Caco-2 (cell line): ENCODE data around the gene CLINT1. TPM values are rescaled to one million over a fixed set of nuclear protein-coding genes. Genes with fewer than 3 reads are reported as not detected.

Experiments
- BruUV-seq: library from RNA; stranded (reverse); fragments of 400-500 nt; replicated peaks from 2 replicates; lab custom pipeline; 2021; lab: Mats Ljungman, UMichigan
- CTCF ChIA-PET: fragments of 300-600 bp; sonication (Branson Sonifier 250); formaldehyde crosslinking; loops from one replicate; lab custom pipeline; 2022; ENCODE audit warnings: antibody characterized with exemption; lab: Charles Lee
- POLR2A ChIA-PET: fragments of 300-600 bp; sonication (Branson Sonifier 250); formaldehyde crosslinking; loops from one replicate; lab custom pipeline; 2022; ENCODE audit warnings: antibody characterized with exemption; lab: Charles Lee
- DNase-seq, 2 experiments: peaks; one replicate each; pipeline versions ENCODE4 v3.0.0 to v3.0.0-alpha.2; 2020 to 2022
- H3K27me3 ChIP-seq: replicated peaks from 2 replicates; pipeline ENCODE4 v1.6.0; 2011; ENCODE audit warnings: low read length; ENCODE audit not compliant: control insufficient read depth, insufficient read depth
- H3K36me3 ChIP-seq: 2 replicates; pipeline ENCODE4 v1.5.1; 2011; ENCODE audit warnings: low read length; ENCODE audit not compliant: control insufficient read depth, insufficient read depth
- H3K4me1 ChIP-seq: fragments of 250-450 bp; sonication (Bioruptor Pico); 2 replicates; pipeline ENCODE4 v1.5.1; 2020; ENCODE audit warnings: mild to moderate bottlenecking
- H3K4me3 ChIP-seq: 2 replicates; pipeline ENCODE4 v1.5.1; 2011; ENCODE audit warnings: low read depth, mild to moderate bottlenecking, control low read depth, low read length
- H3K9me3 ChIP-seq: fragments of 250-450 bp; sonication (Bioruptor Pico); 2 replicates; pipeline ENCODE4 v1.5.1; 2020; ENCODE audit warnings: mild to moderate bottlenecking, moderate library complexity
- H3K27ac Mint-ChIP-seq: one replicate; pipeline ENCODE4 v1.8.0; 2022; ENCODE audit warnings: mixed read lengths; ENCODE audit not compliant: unreplicated experiment
- H3K27me3 Mint-ChIP-seq: one replicate; pipeline ENCODE4 v1.8.0; 2022; ENCODE audit warnings: mixed read lengths; ENCODE audit not compliant: insufficient read depth, unreplicated experiment
- H3K36me3 Mint-ChIP-seq: one replicate; pipeline ENCODE4 v1.8.0; 2022; ENCODE audit warnings: mild to moderate bottlenecking, mixed read lengths; ENCODE audit not compliant: insufficient read depth, unreplicated experiment
- H3K4me1 Mint-ChIP-seq: one replicate; pipeline ENCODE4 v1.8.0; 2022; ENCODE audit warnings: low read depth, mixed read lengths; ENCODE audit not compliant: unreplicated experiment
- H3K4me3 Mint-ChIP-seq: one replicate; pipeline ENCODE4 v1.8.0; 2022; ENCODE audit warnings: mild to moderate bottlenecking, moderate library complexity, mixed read lengths; ENCODE audit not compliant: unreplicated experiment
- H3K9me3 Mint-ChIP-seq: one replicate; pipeline ENCODE4 v1.8.0; 2022; ENCODE audit warnings: mixed read lengths; ENCODE audit not compliant: unreplicated experiment
- CTCF ChIP-seq, 2 experiments: fragments of 200-600 bp in 1 of 2; IDR thresholded peaks; 1 replicate in 1 of 2; 2 replicates in 1 of 2; pipeline versions ENCODE4 v1.5.1 to v1.8.0; 2011 to 2022; ENCODE audit warnings: antibody characterized with exemption in 1 of 2, control low read depth in 1 of 2, inconsistent platforms in 1 of 2, low read depth in 1 of 2, low read length in 1 of 2, mild to moderate bottlenecking in 1 of 2, moderate library complexity in 1 of 2; ENCODE audit not compliant: insufficient read depth in 1 of 2, severe bottlenecking in 1 of 2, unreplicated experiment in 1 of 2
- intact Hi-C: fragments of 100-400 bp; cut with micrococcal nuclease; formaldehyde crosslinking; loops from one replicate; pipeline ENCODE4 v1.10.0; 2022; ENCODE audit not compliant: unreplicated experiment
- total RNA-seq: library from RNA; stranded (reverse); gene quantifications from 2 replicates; pipeline ENCODE4 v1.2.3, GENCODE V29; 2022

The CLINT1 gene
- total RNA-seq, 1 experiment from 2014 or later, result 88.7 TPM

DNA sequence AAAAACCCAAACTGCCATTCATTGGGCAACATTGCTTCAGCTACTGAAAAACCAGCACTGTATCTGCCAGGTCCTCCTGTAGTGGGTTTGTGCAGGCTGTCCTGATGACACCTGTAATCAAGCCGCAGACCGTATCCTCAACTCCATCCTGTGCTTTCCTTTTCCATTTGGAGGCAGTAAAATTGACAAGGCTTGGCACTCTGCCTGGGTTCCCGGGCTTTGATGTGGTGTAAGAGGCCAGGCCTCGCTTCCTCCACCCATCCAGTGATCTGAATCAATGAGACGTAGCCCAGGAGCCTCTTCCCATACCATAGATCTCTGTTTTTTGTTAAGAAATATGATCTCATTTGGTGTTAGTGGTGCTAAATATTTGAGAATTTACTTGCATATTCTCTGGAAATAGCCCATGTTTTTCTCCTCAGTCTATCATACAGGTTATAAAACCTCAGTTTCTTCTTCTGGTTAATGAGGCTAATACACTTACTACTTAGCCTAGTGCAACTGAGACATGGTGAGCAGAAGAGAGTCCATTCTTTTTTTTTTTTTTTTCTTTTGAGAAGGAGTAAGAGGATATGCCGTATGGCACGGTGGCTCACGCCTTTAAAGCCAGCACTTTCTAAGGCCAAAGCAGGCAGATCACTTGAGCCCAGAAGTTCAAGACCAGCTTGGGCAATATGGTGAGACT lies 80.7 kb downstream of the CLINT1 start:
- Histone ChIP-seq H3K4me3 (no peak overlapping the region), H3K9me3 (no peaks in the 10 kb centered on the region), H3K36me3 (no peaks in the 10 kb centered on the region), H3K4me1 (no peaks in the 10 kb centered on the region), H3K27me3 (no peaks in the 10 kb centered on the region)
- Mint-ChIP-seq H3K36me3 (peaks cover 6% of the 10 kb centered on the region), H3K9me3 (no peaks in the 10 kb centered on the region), H3K4me3 (no peak overlapping the region), H3K27ac (no peak overlapping the region), H3K4me1 (no peaks in the 10 kb centered on the region), H3K27me3 (no peaks in the 10 kb centered on the region)
- intact Hi-C loops, result no loop called here
- ChIA-PET POLR2A (no interaction called here), CTCF (no interaction called here)
- no TSS peak for BruUV-seq
- no peak for TF ChIP-seq CTCF (IDR thresholded peaks at IDR 0.05; ENCODE audit: insufficient read depth in 1 of 2, low read depth in 1 of 2, low read length in 1 of 2, severe bottlenecking in 1 of 2, unreplicated experiment in 1 of 2)
- DNase-seq, result no peak

DNA sequence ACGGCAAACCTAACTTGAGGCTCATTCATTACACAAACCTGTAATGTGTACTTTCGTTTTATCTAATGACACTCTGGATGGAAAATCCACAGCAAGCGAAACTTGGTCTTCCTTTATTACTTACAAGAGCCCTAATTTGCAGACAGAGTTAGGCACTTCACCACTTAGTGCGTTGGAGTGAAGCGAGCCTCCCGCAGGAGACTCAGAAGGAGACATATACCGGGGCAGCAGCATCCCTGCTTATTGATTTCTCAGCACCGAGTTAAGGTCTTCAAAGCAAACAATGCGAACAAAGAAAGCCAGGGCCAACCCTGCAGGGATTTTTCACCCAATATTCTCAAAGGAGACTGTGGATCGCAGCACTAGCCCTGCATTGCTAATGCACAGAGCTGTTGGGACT lies 86.8 kb downstream of the CLINT1 start:
- no peak overlapping the region for H3K4me3 ChIP-seq
- ChIA-PET CTCF (no interaction called here), POLR2A (no interaction called here)
- H3K4me1 ChIP-seq, result no peaks in the 10 kb centered on the region
- TF ChIP-seq CTCF (IDR thresholded peaks at IDR 0.05; ENCODE audit: insufficient read depth in 1 of 2, low read depth in 1 of 2, low read length in 1 of 2, severe bottlenecking in 1 of 2, unreplicated experiment in 1 of 2), result no peak
- no peaks in the 10 kb centered on the region for H3K9me3 ChIP-seq
- intact Hi-C loops, result no loop called here
- H3K36me3 Mint-ChIP-seq, result no peaks in the 10 kb centered on the region
- H3K36me3 ChIP-seq, result no peaks in the 10 kb centered on the region
- no peaks in the 10 kb centered on the region for H3K27me3 Mint-ChIP-seq
- H3K9me3 Mint-ChIP-seq, result no peaks in the 10 kb centered on the region
- no peak overlapping the region for H3K27ac Mint-ChIP-seq
- DNase-seq, result no peak
- H3K27me3 ChIP-seq, result no peaks in the 10 kb centered on the region
- H3K4me1 Mint-ChIP-seq, result no peaks in the 10 kb centered on the region
- no TSS peak for BruUV-seq
- H3K4me3 Mint-ChIP-seq, result no peak overlapping the region

- Mint-ChIP-seq H3K4me3 (no peak overlapping the region), H3K9me3 (no peaks in the 10 kb centered on the region), H3K27me3 (no peaks in the 10 kb centered on the region), H3K36me3 (no peaks in the 10 kb centered on the region), H3K4me1 (no peaks in the 10 kb centered on the region), H3K27ac (no peak overlapping the region)
- no peak overlapping the region for H3K4me3 ChIP-seq
- H3K27me3 ChIP-seq, result no peaks in the 10 kb centered on the region
- intact Hi-C loops, result no loop called here
- no TSS peak for BruUV-seq
- no peak for DNase-seq
- no peak for TF ChIP-seq CTCF (IDR thresholded peaks at IDR 0.05; ENCODE audit: insufficient read depth in 1 of 2, low read depth in 1 of 2, low read length in 1 of 2, severe bottlenecking in 1 of 2, unreplicated experiment in 1 of 2)
- H3K4me1 ChIP-seq, result no peaks in the 10 kb centered on the region
- no peaks in the 10 kb centered on the region for H3K36me3 ChIP-seq
- ChIA-PET POLR2A (no interaction called here), CTCF (no interaction called here)
- no peaks in the 10 kb centered on the region for H3K9me3 ChIP-seq
Observed at GRCh38 chr5:157770665-157771064, 88.3 kb downstream of the CLINT1 start.
